Left kidney (tissue), 2 donors: ENCODE results near the gene TAF1. TPM values are rescaled to one million over a fixed set of nuclear protein-coding genes. Genes with fewer than 3 reads are reported as not detected.
"Not testable (repeated sequence)": the region's sequence is repeated elsewhere in the genome, so short reads cannot be mapped to it uniquely, and the experiment has no call there.

Experiments
- DNase-seq: peaks from one replicate; pipeline ENCODE4 v3.0.0-alpha.2; 2013
- polyA plus RNA-seq: library from polyadenylated mRNA; unstranded; fragments of 120-200 nt; gene quantifications from one replicate; pipeline ENCODE4 v1.2.1, GENCODE V29; 2013; ENCODE audit not compliant: insufficient read length

The TAF1 gene
- polyA plus RNA-seq, 1 donor, result 57.7 TPM

GRCh38 chrX:71509289-71509688 is 143.1 kb downstream of the TAF1 start:
- no peak for DNase-seq

- DNase-seq, result no peak
These were observed 144.0 kb downstream of the TAF1 start for GRCh38 chrX:71510161-71510560.

- DNase-seq, result not testable (repeated sequence)
These were observed 147.6 kb downstream of the TAF1 start for GRCh38 chrX:71513731-71514130.

GRCh38 chrX:71514367-71515037 is 148.3 kb downstream of the TAF1 start:
- no peak for DNase-seq

- no peak for DNase-seq
These were observed 148.9 kb downstream of the TAF1 start for GRCh38 chrX:71515038-71515396.

Other genes with a start within 250 kb of the TAF1 start
- 50.0 TPM for gene MED12, start 247.8 kb upstream of the TAF1 start, polyA plus RNA-seq
- gene NLGN3, start 221.5 kb upstream of the TAF1 start, polyA plus RNA-seq, result 5.1 TPM
- 39.8 TPM for gene GJB1, start 143.1 kb upstream of the TAF1 start, polyA plus RNA-seq
- 72.8 TPM for gene ZMYM3, start 112.2 kb upstream of the TAF1 start, polyA plus RNA-seq
- 749 TPM for gene NONO, start 82.7 kb upstream of the TAF1 start, polyA plus RNA-seq
- 2.8 TPM for gene ITGB1BP2, start 64.6 kb upstream of the TAF1 start, polyA plus RNA-seq
- gene OGT, start 166.7 kb downstream of the TAF1 start, polyA plus RNA-seq, result 321 TPM
- 2.9 TPM for gene GCNA, start 212.1 kb downstream of the TAF1 start, polyA plus RNA-seq